K562 (cell line): ENCODE data around the gene ZNF616. TPM values are rescaled to one million over a fixed set of nuclear protein-coding genes. Genes with fewer than 3 reads are reported as not detected.
A peak's percentile ranks its signal among the peaks of the same experiment; 100 is the strongest.

Experiments
- BRD9 ChIP-seq: fragments of 450-650 bp; IDR thresholded peaks from 2 replicates; pipeline ENCODE4 v1.6.1; 2018; ENCODE audit warnings: low read depth; ENCODE audit not compliant: partially characterized antibody
- CREB3 ChIP-seq: fragments of 450-650 bp; conservative IDR thresholded peaks from 2 replicates; pipeline ENCODE4 v1.6.1; 2016; ENCODE audit warnings: missing genetic modification characterization, low read depth, mild to moderate bottlenecking, missing compliant biosample characterization, moderate library complexity
- E2F3 ChIP-seq: fragments of 250-450 bp; sonication (Bioruptor Pico); IDR thresholded peaks from 2 replicates; pipeline ENCODE4 v1.4.0; 2020; ENCODE audit warnings: mild to moderate bottlenecking
- E2F4 ChIP-seq: sonication (generic); formaldehyde crosslinking; IDR thresholded peaks from 2 replicates; pipeline ENCODE4 v1.8.0; 2022; ENCODE audit warnings: mild to moderate bottlenecking, low read depth, missing genetic modification reagents
- ELF1 ChIP-seq: fragments of 200-800 bp; sonication (Bioruptor generic); IDR thresholded peaks from 2 replicates; pipeline ENCODE4 v1.6.1; 2016; ENCODE audit warnings: missing genetic modification characterization, missing compliant biosample characterization
- ETS1 ChIP-seq: conservative IDR thresholded peaks from 2 replicates; pipeline ENCODE4 v1.6.1; 2011; ENCODE audit warnings: low read depth, mild to moderate bottlenecking, low read length; ENCODE audit not compliant: control insufficient read depth
- FOXK2 ChIP-seq, 2 experiments: fragments of 450-650 bp; IDR thresholded peaks in 1 of 2; conservative IDR thresholded peaks in 1 of 2; 2 replicates each; pipeline ENCODE4 v1.6.1; 2016; ENCODE audit warnings: low read depth in 2 of 2, mild to moderate bottlenecking in 1 of 2
- NFXL1 ChIP-seq: fragments of 450-650 bp; formaldehyde crosslinking; IDR thresholded peaks from 2 replicates; pipeline ENCODE4 v1.4.0; 2021; ENCODE audit warnings: mild to moderate bottlenecking
- NR0B1 ChIP-seq: fragments of 450-650 bp; IDR thresholded peaks from one replicate; pipeline ENCODE4 v1.6.1; 2018; ENCODE audit warnings: mild to moderate bottlenecking, moderate library complexity; ENCODE audit not compliant: partially characterized antibody
- PCBP2 ChIP-seq: fragments of 200-400 bp; formaldehyde crosslinking; IDR thresholded peaks from 2 replicates; pipeline ENCODE4 v1.6.1; 2018; ENCODE audit warnings: low read length, low read depth, mild to moderate bottlenecking, moderate library complexity; ENCODE audit not compliant: poor library complexity, severe bottlenecking
- PHF21A ChIP-seq: fragments of 450-650 bp; IDR thresholded peaks from 2 replicates; pipeline ENCODE4 v1.6.1; 2017; ENCODE audit warnings: low read depth, borderline replicate concordance
- RB1 ChIP-seq: fragments of 450-650 bp; IDR thresholded peaks from 2 replicates; pipeline ENCODE4 v1.6.1; 2017; ENCODE audit warnings: low read depth, mild to moderate bottlenecking
- TOE1 ChIP-seq, 2 experiments: fragments of 450-650 bp in 1 of 2; sonication (generic) in 1 of 2; formaldehyde crosslinking in 1 of 2; IDR thresholded peaks; 2 replicates each; pipeline versions ENCODE4 v1.7.1 to v1.8.0; 2016 to 2022; ENCODE audit warnings: borderline replicate concordance in 2 of 2, mild to moderate bottlenecking in 2 of 2, antibody characterized with exemption in 1 of 2, inconsistent platforms in 1 of 2, low read depth in 1 of 2, missing genetic modification reagents in 1 of 2, moderate library complexity in 1 of 2
- ZNF717 ChIP-seq: fragments of 250-450 bp; sonication (Bioruptor Pico); IDR thresholded peaks from 2 replicates; pipeline ENCODE4 v1.5.0; 2021
- ZNF780A ChIP-seq: fragments of 250-450 bp; sonication (Bioruptor Pico); IDR thresholded peaks from 2 replicates; pipeline ENCODE4 v1.5.0; 2021; ENCODE audit warnings: mild to moderate bottlenecking
- polyA plus RNA-seq, 8 experiments: library from polyadenylated mRNA; depleted of rRNA in 4 of 8; stranded (reverse) in 5 of 8; unstranded in 3 of 8; fragments of >200 nt; fragmentation: Nextera tagmentation in 2 of 8; fragmentation: Illumina TruSeq in 1 of 8; extraction: Ambion mirVana in 2 of 8; extraction: Trizol in 1 of 8; gene quantifications; 2 replicates each; pipeline versions ENCODE4 v1.2.1 to v1.2.3, GENCODE V29; 2011 to 2014; ENCODE audit warnings: inconsistent platforms in 1 of 8, missing spikeins in 1 of 8
- total RNA-seq, 7 experiments: library from RNA; depleted of rRNA in 6 of 7; stranded (reverse); fragments of >200 nt in 6 of 7; fragmentation: Illumina TruSeq in 2 of 7; extraction: Trizol in 2 of 7; gene quantifications; 2 replicates each; pipeline versions ENCODE4 v1.2.1 to v1.2.3, GENCODE V29; 2011 to 2021; ENCODE audit warnings: low replicate concordance in 1 of 7
- TF ChIP-seq, protein P1 (sequence below): fragments of 250-450 bp; sonication (Bioruptor Pico); IDR thresholded peaks from 2 replicates; pipeline ENCODE4 v1.9.0; 2021; ENCODE audit warnings: mild to moderate bottlenecking, inconsistent platforms
- TF ChIP-seq, protein P2 (sequence below): fragments of 450-650 bp; IDR thresholded peaks from 2 replicates; pipeline ENCODE4 v1.6.1; 2017; ENCODE audit warnings: mild to moderate bottlenecking, moderate library complexity

Gene ZNF616
- total and polyA plus RNA-seq, 9 of the 15 experiments (the other 6 are each of a cell fraction or from before 2014, with no cell fraction given): 3.4 to 13.0 (median 6.7) TPM

GRCh38 chr19:52139252-52140031 lies at the start of gene ZNF616 (continued):
- TF ChIP-seq, protein P1, sequence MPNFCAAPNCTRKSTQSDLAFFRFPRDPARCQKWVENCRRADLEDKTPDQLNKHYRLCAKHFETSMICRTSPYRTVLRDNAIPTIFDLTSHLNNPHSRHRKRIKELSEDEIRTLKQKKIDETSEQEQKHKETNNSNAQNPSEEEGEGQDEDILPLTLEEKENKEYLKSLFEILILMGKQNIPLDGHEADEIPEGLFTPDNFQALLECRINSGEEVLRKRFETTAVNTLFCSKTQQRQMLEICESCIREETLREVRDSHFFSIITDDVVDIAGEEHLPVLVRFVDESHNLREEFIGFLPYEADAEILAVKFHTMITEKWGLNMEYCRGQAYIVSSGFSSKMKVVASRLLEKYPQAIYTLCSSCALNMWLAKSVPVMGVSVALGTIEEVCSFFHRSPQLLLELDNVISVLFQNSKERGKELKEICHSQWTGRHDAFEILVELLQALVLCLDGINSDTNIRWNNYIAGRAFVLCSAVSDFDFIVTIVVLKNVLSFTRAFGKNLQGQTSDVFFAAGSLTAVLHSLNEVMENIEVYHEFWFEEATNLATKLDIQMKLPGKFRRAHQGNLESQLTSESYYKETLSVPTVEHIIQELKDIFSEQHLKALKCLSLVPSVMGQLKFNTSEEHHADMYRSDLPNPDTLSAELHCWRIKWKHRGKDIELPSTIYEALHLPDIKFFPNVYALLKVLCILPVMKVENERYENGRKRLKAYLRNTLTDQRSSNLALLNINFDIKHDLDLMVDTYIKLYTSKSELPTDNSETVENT (CRISPR knock-in tag): 0 out of 2 replicates have a peak, but pooled peaks have one; percentile 10
- TF ChIP-seq ELF1 (peak; percentile 86), NR0B1 (no peak), TOE1 (IDR thresholded peaks at IDR 0.05; ENCODE audit: borderline replicate concordance) (peak; percentile 35; the same call in 1 of the 2 replicates), TOE1 (CRISPR knock-in tag; IDR thresholded peaks at IDR 0.05; ENCODE audit: borderline replicate concordance, low read depth) (no peak), E2F4 (CRISPR knock-in tag) (no peak), ZNF780A (CRISPR knock-in tag) (no peak), PCBP2 (no peak), NFXL1 (CRISPR knock-in tag) (0 out of 2 replicates have a peak, but pooled peaks have one; percentile 14), PHF21A (no peak), RB1 (peak; percentile 67; the same call in 1 of the 2 replicates), CREB3 (tag) (no peak), BRD9 (peak; percentile 92), ETS1 (no peak), E2F3 (CRISPR knock-in tag) (no peak), ZNF717 (CRISPR knock-in tag) (no peak), FOXK2 (conservative IDR thresholded peaks at IDR 0.05 in 1 of 2, IDR thresholded peaks at IDR 0.05 in 1 of 2; ENCODE audit: low read depth in 2 of 2) (peak; percentile 31 to 71; a peak in 1 of 4 replicates)
- TF ChIP-seq, protein P2, sequence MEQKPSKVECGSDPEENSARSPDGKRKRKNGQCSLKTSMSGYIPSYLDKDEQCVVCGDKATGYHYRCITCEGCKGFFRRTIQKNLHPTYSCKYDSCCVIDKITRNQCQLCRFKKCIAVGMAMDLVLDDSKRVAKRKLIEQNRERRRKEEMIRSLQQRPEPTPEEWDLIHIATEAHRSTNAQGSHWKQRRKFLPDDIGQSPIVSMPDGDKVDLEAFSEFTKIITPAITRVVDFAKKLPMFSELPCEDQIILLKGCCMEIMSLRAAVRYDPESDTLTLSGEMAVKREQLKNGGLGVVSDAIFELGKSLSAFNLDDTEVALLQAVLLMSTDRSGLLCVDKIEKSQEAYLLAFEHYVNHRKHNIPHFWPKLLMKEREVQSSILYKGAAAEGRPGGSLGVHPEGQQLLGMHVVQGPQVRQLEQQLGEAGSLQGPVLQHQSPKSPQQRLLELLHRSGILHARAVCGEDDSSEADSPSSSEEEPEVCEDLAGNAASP: no peak
